H9 (cell line): ENCODE results near the gene EIF4H. TPM values are rescaled to one million over a fixed set of nuclear protein-coding genes. Genes with fewer than 3 reads are reported as not detected.

Source experiments
- DNase-seq: peaks from one replicate; pipeline ENCODE4 v3.0.0-alpha.2; 2017
- H2AFZ ChIP-seq: one replicate; pipeline ENCODE4 v1.6.1; 2013; ENCODE audit warnings: mild to moderate bottlenecking, low read length, control low read depth, moderate library complexity
- H2AK5ac ChIP-seq: 2 replicates; pipeline ENCODE4 v1.6.1; 2013; ENCODE audit warnings: low read length, control low read depth, mixed read lengths; ENCODE audit not compliant: insufficient read length
- H2BK120ac ChIP-seq: one replicate; pipeline ENCODE4 v1.6.1; 2013; ENCODE audit warnings: low read depth, mild to moderate bottlenecking, low read length, control low read depth, inconsistent platforms; ENCODE audit not compliant: poor library complexity, severe bottlenecking
- H2BK12ac ChIP-seq: 2 replicates; pipeline ENCODE4 v1.6.1; 2013; ENCODE audit warnings: low read length, control low read depth, mixed read lengths, low read depth; ENCODE audit not compliant: insufficient read length
- H2BK15ac ChIP-seq: 2 replicates; pipeline ENCODE4 v1.6.1; 2013; ENCODE audit warnings: low read depth, low read length, control low read depth
- H2BK20ac ChIP-seq: one replicate; pipeline ENCODE4 v1.6.1; 2013; ENCODE audit warnings: low read depth, mild to moderate bottlenecking, low read length, control low read depth, inconsistent platforms; ENCODE audit not compliant: poor library complexity, severe bottlenecking
- H2BK5ac ChIP-seq: 2 replicates; pipeline ENCODE4 v1.6.1; 2013; ENCODE audit warnings: low read length, control low read depth, mixed read lengths; ENCODE audit not compliant: insufficient read length
- H3K14ac ChIP-seq: 2 replicates; pipeline ENCODE4 v1.6.1; 2013; ENCODE audit warnings: low read length, control low read depth; ENCODE audit not compliant: insufficient read depth
- H3K18ac ChIP-seq: 2 replicates; pipeline ENCODE4 v1.6.1; 2013; ENCODE audit warnings: low read depth, mild to moderate bottlenecking, mixed read lengths, low read length, control low read depth; ENCODE audit not compliant: insufficient read length
- H3K23ac ChIP-seq: 2 replicates; pipeline ENCODE4 v1.6.1; 2013; ENCODE audit warnings: low read length, control low read depth, mixed read lengths, low read depth; ENCODE audit not compliant: insufficient read length
- H3K23me2 ChIP-seq: 2 replicates; pipeline ENCODE4 v1.6.1; 2013; ENCODE audit warnings: low read depth, mild to moderate bottlenecking, mixed read lengths, low read length, control low read depth; ENCODE audit not compliant: insufficient read length, poor library complexity, severe bottlenecking
- H3K27ac ChIP-seq: 2 replicates; pipeline ENCODE4 v1.5.1; 2013; ENCODE audit warnings: low read length, control low read depth, mixed read lengths, low read depth; ENCODE audit not compliant: insufficient read length
- H3K27me3 ChIP-seq: 2 replicates; pipeline ENCODE4 v1.6.1; 2013; ENCODE audit warnings: low read length, control low read depth, inconsistent platforms; ENCODE audit not compliant: insufficient read depth
- H3K4ac ChIP-seq: 2 replicates; pipeline ENCODE4 v1.6.1; 2013; ENCODE audit warnings: low read depth, mild to moderate bottlenecking, control low read depth, inconsistent platforms, low read length, moderate library complexity
- H3K4me1 ChIP-seq: 2 replicates; pipeline ENCODE4 v1.6.1; 2013; ENCODE audit warnings: low read length, control low read depth, inconsistent platforms; ENCODE audit not compliant: insufficient read depth
- H3K4me2 ChIP-seq: 2 replicates; pipeline ENCODE4 v1.6.1; 2013; ENCODE audit warnings: low read length, control low read depth, mixed read lengths; ENCODE audit not compliant: insufficient read length, insufficient read depth
- H3K56ac ChIP-seq: 2 replicates; pipeline ENCODE4 v1.6.1; 2013; ENCODE audit warnings: low read depth, mild to moderate bottlenecking, mixed read lengths, low read length, control low read depth; ENCODE audit not compliant: insufficient read length
- H3K79me1 ChIP-seq: 2 replicates; pipeline ENCODE4 v1.6.1; 2013; ENCODE audit warnings: low read depth, mild to moderate bottlenecking, moderate library complexity, low read length, control low read depth, inconsistent platforms; ENCODE audit not compliant: insufficient read depth, poor library complexity, severe bottlenecking
- H3K79me2 ChIP-seq: 2 replicates; pipeline ENCODE4 v1.6.1; 2013; ENCODE audit warnings: low read length, control low read depth, inconsistent platforms; ENCODE audit not compliant: insufficient read depth
- H3K9ac ChIP-seq: 2 replicates; pipeline ENCODE4 v1.6.1; 2013; ENCODE audit warnings: low read length, control low read depth, mixed read lengths; ENCODE audit not compliant: insufficient read length; ENCODE audit errors: extremely low read depth
- H3K9me3 ChIP-seq: one replicate; pipeline ENCODE4 v1.6.1; 2013; ENCODE audit warnings: low read depth, low read length, inconsistent platforms; ENCODE audit not compliant: control insufficient read depth
- H3T11ph ChIP-seq: one replicate; pipeline ENCODE4 v1.6.1; 2013; ENCODE audit warnings: mild to moderate bottlenecking, low read length, control low read depth, inconsistent platforms
- H4K20me1 ChIP-seq: one replicate; pipeline ENCODE4 v1.6.1; 2013; ENCODE audit not compliant: control insufficient read depth, insufficient read length, insufficient read depth
- H4K5ac ChIP-seq: 2 replicates; pipeline ENCODE4 v1.6.1; 2013; ENCODE audit warnings: low read depth, mild to moderate bottlenecking, mixed read lengths, low read length, control low read depth; ENCODE audit not compliant: insufficient read length
- H4K8ac ChIP-seq: replicated peaks from 2 replicates; pipeline ENCODE4 v1.6.1; 2013; ENCODE audit warnings: low read length, control low read depth, mixed read lengths, low read depth; ENCODE audit not compliant: insufficient read length
- H4K91ac ChIP-seq: 2 replicates; pipeline ENCODE4 v1.6.1; 2013; ENCODE audit warnings: low read depth, mild to moderate bottlenecking, moderate library complexity, mixed read lengths, low read length, control low read depth; ENCODE audit not compliant: insufficient read length
- H3K27ac Mint-ChIP-seq, 3 experiments: 2 replicates in 2 of 3; 3 replicates in 1 of 3; pipeline ENCODE4 v1.8.0; 2020 to 2021; ENCODE audit warnings: mixed read lengths in 3 of 3, mild to moderate bottlenecking in 1 of 3, moderate library complexity in 1 of 3
- H3K27me3 Mint-ChIP-seq: 2 replicates; pipeline ENCODE4 v1.8.0; 2021; ENCODE audit warnings: low read depth, mild to moderate bottlenecking, moderate library complexity, mixed read lengths
- H3K36me3 Mint-ChIP-seq, 3 experiments: 2 replicates in 2 of 3; 3 replicates in 1 of 3; pipeline ENCODE4 v1.8.0; 2020 to 2021; ENCODE audit warnings: low read depth in 3 of 3, mixed read lengths in 3 of 3; ENCODE audit not compliant: insufficient read depth in 1 of 3
- H3K4me1 Mint-ChIP-seq, 2 experiments: 2 replicates each; pipeline ENCODE4 v1.8.0; 2020; ENCODE audit warnings: mixed read lengths in 2 of 2
- H3K4me3 Mint-ChIP-seq, 2 experiments: 2 replicates in 1 of 2; 3 replicates in 1 of 2; pipeline ENCODE4 v1.8.0; 2020 to 2021; ENCODE audit warnings: mild to moderate bottlenecking in 2 of 2, mixed read lengths in 2 of 2, moderate library complexity in 1 of 2
- H3K9me3 Mint-ChIP-seq, 2 experiments: 2 replicates in 1 of 2; 3 replicates in 1 of 2; pipeline ENCODE4 v1.8.0; 2020; ENCODE audit warnings: mild to moderate bottlenecking in 2 of 2, mixed read lengths in 2 of 2, moderate library complexity in 1 of 2
- CTCF ChIP-seq: fragments of 200-600 bp; sonication (generic); conservative IDR thresholded peaks from 3 replicates; pipeline ENCODE4 v1.8.0; 2021; ENCODE audit warnings: antibody characterized with exemption, mild to moderate bottlenecking
- WGBS: extraction: QIAGEN DNeasy Blood & Tissue Kit; methylation state at CpG from one replicate; pipeline ENCODE4 v1.1.7; 2013; ENCODE audit warnings: missing lambda C conversion rate, low lambda C conversion rate, mixed read lengths; ENCODE audit not compliant: insufficient read length; ENCODE audit errors: extremely low coverage; 5-methylcytosine and 5-hydroxymethylcytosine counted together
- total RNA-seq: library from RNA; stranded (reverse); gene quantifications from 2 replicates; pipeline ENCODE4 v1.2.1, GENCODE V29; 2021

EIF4H gene
- total RNA-seq, 1 experiment from 2014 or later: 363 TPM

- no CpG with 5 or more reads among the region's 1 CpG for WGBS
- no peaks in the 10 kb centered on the region for H3K79me1 ChIP-seq
- H3K4me1 ChIP-seq: peaks cover 3% of the 10 kb centered on the region; the same call in 1 of the 2 replicates
- no peak overlapping the region for H3K4ac ChIP-seq
- peak; percentile 50 for DNase-seq
- no peak overlapping the region for H2AK5ac ChIP-seq
- H3K4me3 Mint-ChIP-seq: peak overlapping the region in 1 of 2 experiments; percentile 26; a peak in 1 of 5 replicates
- no peak overlapping the region for H4K8ac ChIP-seq
- H3K23me2 ChIP-seq: no peaks in the 10 kb centered on the region
- H2BK15ac ChIP-seq: no peak overlapping the region
- H3K14ac ChIP-seq: no peak overlapping the region
- no peaks in the 10 kb centered on the region; a peak in 1 of 7 replicates for H3K36me3 Mint-ChIP-seq
- no peaks in the 10 kb centered on the region for H3K27me3 ChIP-seq
- H2BK20ac ChIP-seq: no peak overlapping the region
- no peak overlapping the region for H2BK5ac ChIP-seq
- H2BK12ac ChIP-seq: no peak overlapping the region
- peaks cover 36% of the 10 kb centered on the region in 2 experiments for H3K4me1 Mint-ChIP-seq
- no peaks in the 10 kb centered on the region for H4K20me1 ChIP-seq
- H3K23ac ChIP-seq: no peak overlapping the region
- no peak overlapping the region for H3K9ac ChIP-seq
- no peak for TF ChIP-seq CTCF
- no peak overlapping the region for H4K5ac ChIP-seq
- H3K4me2 ChIP-seq: no peak overlapping the region
- H3K9me3 ChIP-seq: no peaks in the 10 kb centered on the region
- H3K79me2 ChIP-seq: no peaks in the 10 kb centered on the region
- no peak overlapping the region for H2AFZ ChIP-seq
- H3K18ac ChIP-seq: no peak overlapping the region
- no peak overlapping the region for H3T11ph ChIP-seq
- no peak overlapping the region for H3K56ac ChIP-seq
- H3K27ac Mint-ChIP-seq: peak overlapping the region in 2 of 3 experiments; percentile 73 to 86; a peak in 3 of 7 replicates
- no peak overlapping the region for H4K91ac ChIP-seq
- no peak overlapping the region for H2BK120ac ChIP-seq
- peaks cover 2% of the 10 kb centered on the region; the same call in 1 of the 2 replicates for H3K27me3 Mint-ChIP-seq
- H3K9me3 Mint-ChIP-seq: peaks cover 5 to 6% of the 10 kb centered on the region in 2 experiments; a peak in 4 of 5 replicates
- H3K27ac ChIP-seq: no peak overlapping the region
These were observed 32.5 kb upstream of the EIF4H start for GRCh38 chr7:74141705-74142104.
